ENCODE data around the gene DGKH.

- no peak for TF ChIP-seq CTCF (conservative IDR thresholded peaks at IDR 0.05 in 1 of 2, IDR thresholded peaks at IDR 0.05 in 1 of 2; ENCODE audit: extremely low read depth in 1 of 2, insufficient read depth in 1 of 2, low read depth in 1 of 2, low read length in 2 of 2)
- TF ChIP-seq EZH2 (IDR thresholded peaks at IDR 0.05; ENCODE audit: borderline replicate concordance, low read length), result no peak
Observed at GRCh38 chr13:42109957-42110356, 61.5 kb downstream of the DGKH start.
